Skeletal muscle satellite cell (primary cell): ENCODE results near the gene AK3.
"Not testable (repeated sequence)": the region's sequence is repeated elsewhere in the genome, so short reads cannot be mapped to it uniquely, and the experiment has no call there.

Experiments used
- H3K27me3 ChIP-seq: 2 replicates; pipeline ENCODE4 v1.7.0; 2013; ENCODE audit warnings: low read length; ENCODE audit not compliant: control insufficient read depth, insufficient read depth
- H3K36me3 ChIP-seq: 2 replicates; pipeline ENCODE4 v1.7.0; 2013; ENCODE audit warnings: mild to moderate bottlenecking, control low read depth, low read length; ENCODE audit not compliant: insufficient read depth
- H3K4me1 ChIP-seq: 2 replicates; pipeline ENCODE4 v1.7.0; 2013; ENCODE audit warnings: low read length; ENCODE audit not compliant: control insufficient read depth, insufficient read depth
- H3K4me2 ChIP-seq: 2 replicates; pipeline ENCODE4 v1.7.0; 2013; ENCODE audit warnings: mild to moderate bottlenecking, low read length
- H3K4me3 ChIP-seq: 2 replicates; pipeline ENCODE4 v1.7.0; 2013; ENCODE audit warnings: low read length
- H3K9ac ChIP-seq: 2 replicates; pipeline ENCODE4 v1.7.0; 2013; ENCODE audit warnings: mild to moderate bottlenecking, low read depth, low read length, moderate library complexity
- H3K9me3 ChIP-seq: replicated peaks from 2 replicates; pipeline ENCODE4 v1.7.0; 2013; ENCODE audit warnings: mild to moderate bottlenecking, control low read depth, low read length

The AK3 gene

GRCh38 chr9:4662108-4662988 lies 78.7 kb downstream of the AK3 start, which contains the start of gene PLPP6:
Gene PLPP6, plus strand, starts transcription at chr9:4662294. Its CDS starts 82 bp downstream, at chr9:4662376.
- Histone ChIP-seq H3K36me3 (no peaks in the 10 kb centered on the region), H3K9me3 (no peaks in the 10 kb centered on the region), H3K4me2 (peak within 1 kb of the TSS; percentile 86), H3K4me3 (peak within 1 kb of the TSS; percentile 83), H3K9ac (peak within 1 kb of the TSS; percentile 90), H3K27me3 (no peaks in the 10 kb centered on the region), H3K4me1 (peaks cover 37% of the 10 kb centered on the region)

GRCh38 chr9:4661611-4662010 lies 79.4 kb downstream of the AK3 start:
- H3K36me3 ChIP-seq, result no peaks in the 10 kb centered on the region
- peaks cover 37% of the 10 kb centered on the region for H3K4me1 ChIP-seq
- H3K27me3 ChIP-seq, result no peaks in the 10 kb centered on the region
- H3K4me3 ChIP-seq, result peak overlapping the region; percentile 83
- H3K9ac ChIP-seq, result peak overlapping the region; percentile 90
- peak overlapping the region; percentile 86 for H3K4me2 ChIP-seq
- H3K9me3 ChIP-seq, result no peaks in the 10 kb centered on the region

- H3K36me3 ChIP-seq, result no peaks in the 10 kb centered on the region
- no peaks in the 10 kb centered on the region for H3K9me3 ChIP-seq
- H3K4me3 ChIP-seq, result no peak overlapping the region
- peaks cover 32% of the 10 kb centered on the region for H3K4me1 ChIP-seq
- H3K27me3 ChIP-seq, result no peaks in the 10 kb centered on the region
- peak overlapping the region; percentile 90 for H3K9ac ChIP-seq
- H3K4me2 ChIP-seq, result peak overlapping the region; percentile 86
Measured at GRCh38 chr9:4661165-4661564, 79.8 kb downstream of the AK3 start.

GRCh38 chr9:4660665-4661064 lies 80.3 kb downstream of the AK3 start:
- peaks cover 27% of the 10 kb centered on the region for H3K4me1 ChIP-seq
- H3K9me3 ChIP-seq, result not testable (repeated sequence)

More at GRCh38 chr9:4660665-4661064, 80.3 kb downstream of the AK3 start:
- H3K27me3 ChIP-seq, H3K9ac ChIP-seq, H3K4me2 ChIP-seq, H3K36me3 ChIP-seq, H3K4me3 ChIP-seq: not testable (repeated sequence)
